ENCODE data around the gene GRB14.

The GRB14 gene

GRCh38 chr2:164567335-164567989 is 53.8 kb downstream of the GRB14 start:
- no peak overlapping the region for H3K27ac ChIP-seq
- POLR2A ChIA-PET (ENCODE audit: low non-redundant PET) = no interaction called here
- CTCF ChIA-PET = no interaction called here
- DNase-seq (ENCODE audit: low spot score) = no peak
- no peak for TF ChIP-seq CTCF (conservative IDR thresholded peaks at IDR 0.05; ENCODE audit: low read depth)

GRCh38 chr2:164565359-164565758 is 55.9 kb downstream of the GRB14 start:
- POLR2A ChIA-PET (ENCODE audit: low non-redundant PET) = no interaction called here
- no peak overlapping the region for H3K27ac ChIP-seq
- CTCF ChIA-PET = no interaction called here
- no peak for DNase-seq (ENCODE audit: low spot score)
- TF ChIP-seq CTCF (conservative IDR thresholded peaks at IDR 0.05; ENCODE audit: low read depth) = no peak

GRCh38 chr2:164562666-164563065 is 58.6 kb downstream of the GRB14 start:
- CTCF ChIA-PET = no interaction called here
- H3K27ac ChIP-seq = no peak overlapping the region
- no peak for DNase-seq (ENCODE audit: low spot score)
- POLR2A ChIA-PET (ENCODE audit: low non-redundant PET) = no interaction called here
- TF ChIP-seq CTCF (conservative IDR thresholded peaks at IDR 0.05; ENCODE audit: low read depth) = no peak

GRCh38 chr2:164561991-164562390 is 59.3 kb downstream of the GRB14 start:
- ChIA-PET POLR2A (ENCODE audit: low non-redundant PET) (no interaction called here), CTCF (interaction anchor here (0.6 kb wide), 1 partner anchor 1379 kb away, joined by 4 read pairs; no protein-coding TSS in a partner anchor)
- DNase-seq (ENCODE audit: low spot score) = no peak
- no peak overlapping the region for H3K27ac ChIP-seq
- TF ChIP-seq CTCF (conservative IDR thresholded peaks at IDR 0.05; ENCODE audit: low read depth) = no peak

GRCh38 chr2:164561416-164561815 is 59.9 kb downstream of the GRB14 start:
- POLR2A ChIA-PET (ENCODE audit: low non-redundant PET) = no interaction called here
- no peak for DNase-seq (ENCODE audit: low spot score)
- CTCF ChIA-PET = interaction anchor here (0.5 to 1.7 kb wide), 2 partner anchors 17 to 212 kb away, joined by 3 to 8 read pairs; no protein-coding TSS in a partner anchor
- no peak for TF ChIP-seq CTCF (conservative IDR thresholded peaks at IDR 0.05; ENCODE audit: low read depth)
- H3K27ac ChIP-seq = no peak overlapping the region

GRCh38 chr2:164560902-164561301 is 60.4 kb downstream of the GRB14 start:
- no peak for TF ChIP-seq CTCF (conservative IDR thresholded peaks at IDR 0.05; ENCODE audit: low read depth)
- H3K27ac ChIP-seq = no peak overlapping the region
- DNase-seq (ENCODE audit: low spot score) = no peak
- ChIA-PET CTCF (interaction anchor here (0.6 to 1.7 kb wide), 9 partner anchors 13 to 1947 kb away, joined by 3 to 14 read pairs (median 4); no protein-coding TSS in a partner anchor), POLR2A (ENCODE audit: low non-redundant PET) (no interaction called here)

Data from RWPE1 (cell line).